GM12878 (cell line): ENCODE results near the gene FKBP14. TPM values are rescaled to one million over a fixed set of nuclear protein-coding genes. Genes with fewer than 3 reads are reported as not detected.

Experiments
- ATAC-seq: fragments of 200-7000 bp; cut with Tn5 transposase; 3 replicates; pipeline ENCODE4 v1.9.1; 2020; ENCODE audit warnings: mild to moderate bottlenecking, moderate library complexity
- BruUV-seq: library from RNA; stranded (reverse); fragments of 400-500 nt; replicated peaks from 2 replicates; lab custom pipeline; 2021; lab: Mats Ljungman, UMichigan
- CTCF ChIA-PET: fragments of 300-600 bp; sonication (Branson Sonifier 250); formaldehyde crosslinking; extraction: SDS; loops from one replicate; lab custom pipeline; 2021; ENCODE audit warnings: inconsistent platforms; lab: Yijun Ruan, JAX
- POLR2A ChIA-PET: fragments of 350-600 bp; formaldehyde crosslinking; extraction: SDS; loops from one replicate; lab custom pipeline; 2021; ENCODE audit warnings: inconsistent platforms; lab: Charles Lee
- RAD21 ChIA-PET: fragments of 300-600 bp; sonication (Branson Sonifier 250); formaldehyde crosslinking; loops from one replicate; lab custom pipeline; 2023; ENCODE audit warnings: antibody characterized with exemption; ENCODE audit not compliant: unreplicated experiment; lab: Charles Lee
- SMC1A ChIA-PET: fragments of 300-600 bp; sonication (Branson Sonifier 250); formaldehyde crosslinking; loops from one replicate; lab custom pipeline; 2023; ENCODE audit not compliant: unreplicated experiment, uncharacterized antibody; lab: Charles Lee
- DNase-seq: peaks from one replicate; pipeline ENCODE4 v3.0.0-alpha.2; 2011; ENCODE audit warnings: low read depth, low spot score
- FAIRE-seq: peaks from 3 replicates; lab custom pipeline; 2011; peaks lifted over from hg19 to GRCh38; lab: Jason Lieb, UNC
- H2AFZ ChIP-seq: 2 replicates; pipeline ENCODE4 v1.6.0; 2011; ENCODE audit warnings: low read depth, low read length, control low read depth; ENCODE audit not compliant: control insufficient read depth
- H3K27ac ChIP-seq: 2 replicates; pipeline ENCODE4 v1.5.1; 2011; ENCODE audit warnings: control low read depth; ENCODE audit not compliant: control insufficient read depth, insufficient read depth
- H3K27me3 ChIP-seq, 2 experiments: replicated peaks in 1 of 2; 2 replicates each; pipeline versions ENCODE4 v1.6.0 to v1.6.1; 2011; ENCODE audit warnings: low read length in 1 of 2; ENCODE audit not compliant: control insufficient read depth in 2 of 2, insufficient read depth in 2 of 2
- H3K36me3 ChIP-seq, 2 experiments: 2 replicates each; pipeline ENCODE4 v1.5.1; 2011; ENCODE audit warnings: low read length in 1 of 2; ENCODE audit not compliant: control insufficient read depth in 2 of 2, insufficient read depth in 2 of 2
- H3K4me1 ChIP-seq: 2 replicates; pipeline ENCODE4 v1.6.1; 2011; ENCODE audit warnings: mild to moderate bottlenecking, low read length, moderate library complexity, mixed read lengths; ENCODE audit not compliant: control insufficient read depth, insufficient read depth
- H3K4me2 ChIP-seq: 2 replicates; pipeline ENCODE4 v1.6.0; 2011; ENCODE audit warnings: control low read depth; ENCODE audit not compliant: control insufficient read depth, insufficient read depth
- H3K4me3 ChIP-seq: fragments of 200-600 bp; sonication (generic); 2 replicates; pipeline ENCODE4 v1.5.1; 2016
- H3K79me2 ChIP-seq: 2 replicates; pipeline ENCODE4 v1.6.0; 2011; ENCODE audit warnings: low read length; ENCODE audit not compliant: control insufficient read depth, insufficient read depth
- H3K9ac ChIP-seq: 2 replicates; pipeline ENCODE4 v1.8.0; 2011; ENCODE audit warnings: low read length, control low read depth, mixed read lengths; ENCODE audit not compliant: control insufficient read depth, insufficient read depth
- H3K9me3 ChIP-seq: replicated peaks from 3 replicates; pipeline ENCODE4 v1.5.1; 2011; ENCODE audit warnings: mild to moderate bottlenecking, low read length; ENCODE audit not compliant: control insufficient read depth, insufficient read depth
- H4K20me1 ChIP-seq: 2 replicates; pipeline ENCODE4 v1.6.0; 2011; ENCODE audit not compliant: control insufficient read depth, insufficient read depth
- BMI1 ChIP-seq: fragments of 450-650 bp; IDR thresholded peaks from 2 replicates; pipeline ENCODE4 v1.6.1; 2016; ENCODE audit warnings: mild to moderate bottlenecking, moderate library complexity, borderline replicate concordance
- RAD51 ChIP-seq: fragments of 450-650 bp; IDR thresholded peaks from 2 replicates; pipeline ENCODE4 v1.6.1; 2016; ENCODE audit warnings: moderate library complexity, mild to moderate bottlenecking, inconsistent platforms
- SMAD1 ChIP-seq: fragments of 450-650 bp; IDR thresholded peaks from 2 replicates; pipeline ENCODE4 v1.6.1; 2018; ENCODE audit warnings: mild to moderate bottlenecking, low read depth; ENCODE audit not compliant: partially characterized antibody
- SMARCA5 ChIP-seq: fragments of 450-650 bp; IDR thresholded peaks from 2 replicates; pipeline ENCODE4 v1.6.1; 2017; ENCODE audit warnings: mild to moderate bottlenecking
- WGBS: methylation state at CpG from one replicate; pipeline ENCODE4 v1.1.6; 2016; ENCODE audit warnings: low lambda C conversion rate; ENCODE audit not compliant: insufficient replicate concordance, insufficient coverage; ENCODE audit errors: missing lambda C conversion rate; 5-methylcytosine and 5-hydroxymethylcytosine counted together
- in situ Hi-C: fragments of 300-500 bp; cut with MboI; formaldehyde crosslinking; loops from 9 replicates; pipeline ENCODE4 v1.14.3; 2018; ENCODE audit warnings: mixed read lengths
- intact Hi-C: fragments of 100-400 bp; cut with micrococcal nuclease; formaldehyde crosslinking; loops from one replicate; pipeline ENCODE4 v1.14.2; 2022; ENCODE audit not compliant: unreplicated experiment
- polyA plus RNA-seq, 11 experiments: library from polyadenylated mRNA; depleted of rRNA in 4 of 11; unstranded in 6 of 11; stranded (reverse) in 5 of 11; fragments of >200 nt; fragmentation: Nextera tagmentation in 4 of 11; fragmentation: Illumina TruSeq in 1 of 11; extraction: Ambion mirVana in 4 of 11; extraction: Trizol in 1 of 11; gene quantifications; 1 replicate in 1 of 11; 2 replicates in 10 of 11; pipeline versions ENCODE4 v1.2.1 to v1.2.3, GENCODE V29; 2011 to 2016; ENCODE audit warnings: inconsistent platforms in 2 of 11, missing spikeins in 2 of 11, low read depth in 1 of 11
- total RNA-seq, 4 experiments: library from RNA; depleted of rRNA in 3 of 4; stranded (reverse); fragments of >200 nt in 3 of 4; fragmentation: Illumina TruSeq in 1 of 4; extraction: Trizol in 1 of 4; gene quantifications; 2 replicates each; pipeline versions ENCODE4 v1.2.1 to v1.2.3, GENCODE V29; 2013 to 2021
- TF ChIP-seq, protein P1 (sequence below): fragments of 450-650 bp; IDR thresholded peaks from 2 replicates; pipeline ENCODE4 v1.6.1; 2017; ENCODE audit warnings: mild to moderate bottlenecking, moderate library complexity
- TF ChIP-seq, protein P2 (sequence below), 3 experiments: IDR thresholded peaks in 2 of 3; conservative IDR thresholded peaks in 1 of 3; 2 replicates each; pipeline ENCODE4 v1.5.1; 2011; ENCODE audit warnings: low read depth in 3 of 3, low read length in 3 of 3, mild to moderate bottlenecking in 3 of 3, control low read depth in 2 of 3, moderate library complexity in 2 of 3, inconsistent platforms in 1 of 3, mixed read lengths in 1 of 3; ENCODE audit not compliant: control insufficient read depth in 2 of 3, insufficient read depth in 1 of 3; ENCODE audit errors: extremely low read depth in 1 of 3
- TF ChIP-seq, protein P3 (sequence below): fragments of 450-650 bp; formaldehyde crosslinking; IDR thresholded peaks from 2 replicates; pipeline ENCODE4 v1.4.0; 2020; ENCODE audit warnings: mild to moderate bottlenecking, moderate library complexity

FKBP14 gene
- total and polyA plus RNA-seq, 10 of the 15 experiments (the other 5 are each of a cell fraction or from before 2014, with no cell fraction given) = 2.7 to 8.9 (median 5.6) TPM

DNA sequence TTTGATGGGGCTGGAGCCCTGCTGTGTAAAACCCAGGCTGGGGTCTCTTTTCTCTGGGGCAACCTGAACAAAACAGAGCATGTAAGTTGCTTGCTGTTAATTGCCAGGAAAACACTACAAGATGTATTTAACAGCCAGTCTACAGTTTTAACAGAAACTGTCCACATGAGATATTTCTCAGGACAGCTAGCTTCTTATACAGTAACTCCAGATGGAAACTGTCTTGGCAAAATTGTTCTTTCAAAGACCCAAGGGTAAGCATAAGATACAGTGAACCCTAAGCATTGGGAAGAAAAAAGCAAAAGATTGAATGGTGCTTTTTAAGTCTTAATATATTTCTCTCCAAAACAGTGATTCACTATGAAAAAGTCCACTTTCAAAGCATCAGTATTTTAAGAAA is 8.1 kb downstream of the FKBP14 start:
- FAIRE-seq (no peak), ATAC-seq (no peak), DNase-seq (no peak)
- H3K9ac ChIP-seq = no peak overlapping the region
- in situ Hi-C loops = no loop called here
- peaks cover 5% of the 10 kb centered on the region for H3K79me2 ChIP-seq
- H2AFZ ChIP-seq = no peak overlapping the region
- no peaks in the 10 kb centered on the region for H3K27me3 ChIP-seq
- TF ChIP-seq SMARCA5 = no peak
- TF ChIP-seq, protein P1, sequence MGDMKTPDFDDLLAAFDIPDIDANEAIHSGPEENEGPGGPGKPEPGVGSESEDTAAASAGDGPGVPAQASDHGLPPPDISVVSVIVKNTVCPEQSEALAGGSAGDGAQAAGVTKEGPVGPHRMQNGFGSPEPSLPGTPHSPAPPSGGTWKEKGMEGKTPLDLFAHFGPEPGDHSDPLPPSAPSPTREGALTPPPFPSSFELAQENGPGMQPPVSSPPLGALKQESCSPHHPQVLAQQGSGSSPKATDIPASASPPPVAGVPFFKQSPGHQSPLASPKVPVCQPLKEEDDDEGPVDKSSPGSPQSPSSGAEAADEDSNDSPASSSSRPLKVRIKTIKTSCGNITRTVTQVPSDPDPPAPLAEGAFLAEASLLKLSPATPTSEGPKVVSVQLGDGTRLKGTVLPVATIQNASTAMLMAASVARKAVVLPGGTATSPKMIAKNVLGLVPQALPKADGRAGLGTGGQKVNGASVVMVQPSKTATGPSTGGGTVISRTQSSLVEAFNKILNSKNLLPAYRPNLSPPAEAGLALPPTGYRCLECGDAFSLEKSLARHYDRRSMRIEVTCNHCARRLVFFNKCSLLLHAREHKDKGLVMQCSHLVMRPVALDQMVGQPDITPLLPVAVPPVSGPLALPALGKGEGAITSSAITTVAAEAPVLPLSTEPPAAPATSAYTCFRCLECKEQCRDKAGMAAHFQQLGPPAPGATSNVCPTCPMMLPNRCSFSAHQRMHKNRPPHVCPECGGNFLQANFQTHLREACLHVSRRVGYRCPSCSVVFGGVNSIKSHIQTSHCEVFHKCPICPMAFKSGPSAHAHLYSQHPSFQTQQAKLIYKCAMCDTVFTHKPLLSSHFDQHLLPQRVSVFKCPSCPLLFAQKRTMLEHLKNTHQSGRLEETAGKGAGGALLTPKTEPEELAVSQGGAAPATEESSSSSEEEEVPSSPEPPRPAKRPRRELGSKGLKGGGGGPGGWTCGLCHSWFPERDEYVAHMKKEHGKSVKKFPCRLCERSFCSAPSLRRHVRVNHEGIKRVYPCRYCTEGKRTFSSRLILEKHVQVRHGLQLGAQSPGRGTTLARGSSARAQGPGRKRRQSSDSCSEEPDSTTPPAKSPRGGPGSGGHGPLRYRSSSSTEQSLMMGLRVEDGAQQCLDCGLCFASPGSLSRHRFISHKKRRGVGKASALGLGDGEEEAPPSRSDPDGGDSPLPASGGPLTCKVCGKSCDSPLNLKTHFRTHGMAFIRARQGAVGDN = no peak
- ChIA-PET CTCF (no interaction called here), POLR2A (no interaction called here), RAD21 (no interaction called here), SMC1A (no interaction called here)
- no TSS peak for BruUV-seq
- H3K36me3 ChIP-seq = peaks cover 0 to 4% of the 10 kb centered on the region in 2 experiments; a peak in 2 of 4 replicates
- intact Hi-C loops = no loop called here
- H3K4me2 ChIP-seq = no peak overlapping the region
- H3K9me3 ChIP-seq = no peaks in the 10 kb centered on the region
- no peak overlapping the region for H3K27ac ChIP-seq
- no peak overlapping the region for H3K4me3 ChIP-seq
- peaks cover 11% of the 10 kb centered on the region; the same call in 1 of the 2 replicates for H3K4me1 ChIP-seq
- H4K20me1 ChIP-seq = no peaks in the 10 kb centered on the region

GRCh38 chr7:30012757-30013156 is 13.7 kb downstream of the FKBP14 start:
- intact Hi-C loops = no loop called here
- no peak for DNase-seq
- H3K4me1 ChIP-seq = no peaks in the 10 kb centered on the region
- no peak overlapping the region for H3K4me2 ChIP-seq
- H2AFZ ChIP-seq = no peak overlapping the region
- no peaks in the 10 kb centered on the region for H3K27me3 ChIP-seq
- POLR2A ChIA-PET = no interaction called here
- H4K20me1 ChIP-seq = no peaks in the 10 kb centered on the region
- no peak overlapping the region for H3K4me3 ChIP-seq
- FAIRE-seq = no peak
- H3K9me3 ChIP-seq = no peaks in the 10 kb centered on the region
- SMC1A ChIA-PET = interaction anchor here (0.6 to 1.4 kb wide), 2 partner anchors 41 to 51 kb away, joined by 3 read pairs; no protein-coding TSS in a partner anchor
- no peak for ATAC-seq
- in situ Hi-C loops = no loop called here
- no peaks in the 10 kb centered on the region for H3K79me2 ChIP-seq
- CTCF ChIA-PET = interaction anchor here (3.0 kb wide), 1 partner anchor 49 kb away, joined by 15 read pairs; no protein-coding TSS in a partner anchor
- H3K9ac ChIP-seq = no peak overlapping the region
- H3K27ac ChIP-seq = no peak overlapping the region
- no TSS peak for BruUV-seq
- RAD21 ChIA-PET = no interaction called here
- H3K36me3 ChIP-seq = no peaks in the 10 kb centered on the region; a peak in 2 of 4 replicates
- WGBS = 100% methylated on average over 3 of the region's 3 CpGs
- TF ChIP-seq RAD51 (no peak), SMAD1 (no peak), BMI1 (no peak)
- TF ChIP-seq, protein P2, sequence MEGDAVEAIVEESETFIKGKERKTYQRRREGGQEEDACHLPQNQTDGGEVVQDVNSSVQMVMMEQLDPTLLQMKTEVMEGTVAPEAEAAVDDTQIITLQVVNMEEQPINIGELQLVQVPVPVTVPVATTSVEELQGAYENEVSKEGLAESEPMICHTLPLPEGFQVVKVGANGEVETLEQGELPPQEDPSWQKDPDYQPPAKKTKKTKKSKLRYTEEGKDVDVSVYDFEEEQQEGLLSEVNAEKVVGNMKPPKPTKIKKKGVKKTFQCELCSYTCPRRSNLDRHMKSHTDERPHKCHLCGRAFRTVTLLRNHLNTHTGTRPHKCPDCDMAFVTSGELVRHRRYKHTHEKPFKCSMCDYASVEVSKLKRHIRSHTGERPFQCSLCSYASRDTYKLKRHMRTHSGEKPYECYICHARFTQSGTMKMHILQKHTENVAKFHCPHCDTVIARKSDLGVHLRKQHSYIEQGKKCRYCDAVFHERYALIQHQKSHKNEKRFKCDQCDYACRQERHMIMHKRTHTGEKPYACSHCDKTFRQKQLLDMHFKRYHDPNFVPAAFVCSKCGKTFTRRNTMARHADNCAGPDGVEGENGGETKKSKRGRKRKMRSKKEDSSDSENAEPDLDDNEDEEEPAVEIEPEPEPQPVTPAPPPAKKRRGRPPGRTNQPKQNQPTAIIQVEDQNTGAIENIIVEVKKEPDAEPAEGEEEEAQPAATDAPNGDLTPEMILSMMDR (IDR thresholded peaks at IDR 0.05 in 2 of 3, conservative IDR thresholded peaks at IDR 0.05 in 1 of 3; ENCODE audit: control insufficient read depth in 2 of 3, extremely low read depth in 1 of 3, insufficient read depth in 1 of 3, low read depth in 3 of 3, low read length in 3 of 3) = no peak
- TF ChIP-seq, protein P3, sequence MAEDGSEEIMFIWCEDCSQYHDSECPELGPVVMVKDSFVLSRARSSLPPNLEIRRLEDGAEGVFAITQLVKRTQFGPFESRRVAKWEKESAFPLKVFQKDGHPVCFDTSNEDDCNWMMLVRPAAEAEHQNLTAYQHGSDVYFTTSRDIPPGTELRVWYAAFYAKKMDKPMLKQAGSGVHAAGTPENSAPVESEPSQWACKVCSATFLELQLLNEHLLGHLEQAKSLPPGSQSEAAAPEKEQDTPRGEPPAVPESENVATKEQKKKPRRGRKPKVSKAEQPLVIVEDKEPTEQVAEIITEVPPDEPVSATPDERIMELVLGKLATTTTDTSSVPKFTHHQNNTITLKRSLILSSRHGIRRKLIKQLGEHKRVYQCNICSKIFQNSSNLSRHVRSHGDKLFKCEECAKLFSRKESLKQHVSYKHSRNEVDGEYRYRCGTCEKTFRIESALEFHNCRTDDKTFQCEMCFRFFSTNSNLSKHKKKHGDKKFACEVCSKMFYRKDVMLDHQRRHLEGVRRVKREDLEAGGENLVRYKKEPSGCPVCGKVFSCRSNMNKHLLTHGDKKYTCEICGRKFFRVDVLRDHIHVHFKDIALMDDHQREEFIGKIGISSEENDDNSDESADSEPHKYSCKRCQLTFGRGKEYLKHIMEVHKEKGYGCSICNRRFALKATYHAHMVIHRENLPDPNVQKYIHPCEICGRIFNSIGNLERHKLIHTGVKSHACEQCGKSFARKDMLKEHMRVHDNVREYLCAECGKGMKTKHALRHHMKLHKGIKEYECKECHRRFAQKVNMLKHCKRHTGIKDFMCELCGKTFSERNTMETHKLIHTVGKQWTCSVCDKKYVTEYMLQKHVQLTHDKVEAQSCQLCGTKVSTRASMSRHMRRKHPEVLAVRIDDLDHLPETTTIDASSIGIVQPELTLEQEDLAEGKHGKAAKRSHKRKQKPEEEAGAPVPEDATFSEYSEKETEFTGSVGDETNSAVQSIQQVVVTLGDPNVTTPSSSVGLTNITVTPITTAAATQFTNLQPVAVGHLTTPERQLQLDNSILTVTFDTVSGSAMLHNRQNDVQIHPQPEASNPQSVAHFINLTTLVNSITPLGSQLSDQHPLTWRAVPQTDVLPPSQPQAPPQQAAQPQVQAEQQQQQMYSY (CRISPR knock-in tag) = no peak
